Adipocyte (in vitro differentiated cells): ENCODE measurements around the gene HCRTR2.
"Not testable (repeated sequence)": the region's sequence is repeated elsewhere in the genome, so short reads cannot be mapped to it uniquely, and the experiment has no call there.

ENCODE experiments used
- DNase-seq: peaks from one replicate; pipeline ENCODE4 v3.0.0-alpha.2; 2015; ENCODE audit warnings: low read depth
- H3K27me3 ChIP-seq: replicated peaks from 2 replicates; pipeline ENCODE4 v1.7.0; 2013; ENCODE audit warnings: mild to moderate bottlenecking, low read length, moderate library complexity; ENCODE audit not compliant: control insufficient read depth, insufficient read depth
- H3K36me3 ChIP-seq: 2 replicates; pipeline ENCODE4 v1.7.0; 2013; ENCODE audit warnings: low read length, mild to moderate bottlenecking, moderate library complexity; ENCODE audit not compliant: control insufficient read depth, insufficient read depth, severe bottlenecking
- H3K4me1 ChIP-seq: 2 replicates; pipeline ENCODE4 v1.7.0; 2013; ENCODE audit warnings: mild to moderate bottlenecking, low read length, moderate library complexity; ENCODE audit not compliant: control insufficient read depth, insufficient read depth
- H3K4me3 ChIP-seq: 2 replicates; pipeline ENCODE4 v1.7.0; 2013; ENCODE audit warnings: mild to moderate bottlenecking, low read length, moderate library complexity
- H3K9ac ChIP-seq: 2 replicates; pipeline ENCODE4 v1.7.0; 2013; ENCODE audit warnings: mild to moderate bottlenecking, low read length, moderate library complexity
- H3K9me3 ChIP-seq: 2 replicates; pipeline ENCODE4 v1.7.0; 2013; ENCODE audit warnings: mild to moderate bottlenecking, low read length, moderate library complexity; ENCODE audit not compliant: control insufficient read depth

HCRTR2 gene

DNA sequence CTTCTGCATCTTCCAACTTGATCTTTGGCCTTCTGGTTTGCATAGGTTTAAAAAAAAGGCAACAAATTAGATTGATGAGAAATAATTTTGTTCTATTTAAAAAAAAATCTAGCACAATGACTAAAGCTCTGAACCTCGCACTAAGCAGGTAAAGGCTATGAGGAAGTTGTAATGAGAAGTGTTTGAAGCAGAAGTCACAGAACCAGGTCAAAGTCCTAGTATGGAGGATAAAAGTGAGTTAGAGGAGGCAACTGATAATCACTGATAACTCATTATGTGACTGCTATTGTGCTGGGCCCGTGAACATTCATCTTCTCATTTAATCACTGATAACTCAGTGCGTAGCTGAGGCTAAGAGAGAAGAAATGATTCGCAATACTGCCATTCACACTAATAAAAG, 106.9 kb downstream of the HCRTR2 start:
- Histone ChIP-seq H3K36me3 (no peaks in the 10 kb centered on the region), H3K4me1 (peaks cover 11% of the 10 kb centered on the region), H3K9ac (no peak overlapping the region), H3K27me3 (no peaks in the 10 kb centered on the region), H3K4me3 (no peak overlapping the region), H3K9me3 (no peaks in the 10 kb centered on the region)
- DNase-seq: no peak

DNA sequence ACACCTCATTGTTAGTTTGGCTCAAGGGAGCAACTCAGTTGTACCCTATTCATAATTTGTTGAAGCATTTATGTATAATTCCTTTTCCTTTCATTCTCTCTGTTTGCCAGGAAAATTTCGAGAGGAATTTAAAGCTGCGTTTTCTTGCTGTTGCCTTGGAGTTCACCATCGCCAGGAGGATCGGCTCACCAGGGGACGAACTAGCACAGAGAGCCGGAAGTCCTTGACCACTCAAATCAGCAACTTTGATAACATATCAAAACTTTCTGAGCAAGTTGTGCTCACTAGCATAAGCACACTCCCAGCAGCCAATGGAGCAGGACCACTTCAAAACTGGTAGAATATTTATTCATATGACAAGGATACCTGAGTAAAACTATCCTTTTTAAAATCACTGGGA, 107.8 kb downstream of the HCRTR2 start:
- H3K36me3 ChIP-seq: no peaks in the 10 kb centered on the region
- no peaks in the 10 kb centered on the region for H3K9me3 ChIP-seq
- DNase-seq: no peak
- H3K9ac ChIP-seq: no peak overlapping the region
- peaks cover 4% of the 10 kb centered on the region for H3K4me1 ChIP-seq
- no peak overlapping the region for H3K4me3 ChIP-seq
- H3K27me3 ChIP-seq: no peaks in the 10 kb centered on the region

DNA sequence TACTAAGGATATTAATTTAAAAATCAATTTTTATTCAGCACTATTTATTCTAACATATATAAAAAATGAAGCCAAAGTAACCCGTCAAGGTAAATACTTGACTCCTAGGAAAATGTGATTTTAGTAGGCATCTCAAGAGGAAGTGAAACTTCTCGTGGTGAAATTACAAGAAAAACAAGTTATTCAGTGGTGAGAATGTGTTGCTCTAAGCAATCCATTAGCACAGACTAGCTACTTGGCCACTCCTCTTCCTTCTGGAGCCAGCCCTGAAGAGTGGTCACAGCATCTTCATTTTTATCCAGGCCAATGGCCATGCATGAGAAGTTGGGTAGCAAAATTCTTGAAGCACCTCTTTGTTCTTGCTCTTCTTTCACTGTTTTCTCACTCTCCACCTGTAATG, 112.5 kb downstream of the HCRTR2 start:
- Histone ChIP-seq H3K9ac (no peak overlapping the region), H3K4me1 (no peaks in the 10 kb centered on the region), H3K9me3 (no peaks in the 10 kb centered on the region), H3K27me3 (no peaks in the 10 kb centered on the region), H3K4me3 (no peak overlapping the region), H3K36me3 (no peaks in the 10 kb centered on the region)
- no peak for DNase-seq

DNA sequence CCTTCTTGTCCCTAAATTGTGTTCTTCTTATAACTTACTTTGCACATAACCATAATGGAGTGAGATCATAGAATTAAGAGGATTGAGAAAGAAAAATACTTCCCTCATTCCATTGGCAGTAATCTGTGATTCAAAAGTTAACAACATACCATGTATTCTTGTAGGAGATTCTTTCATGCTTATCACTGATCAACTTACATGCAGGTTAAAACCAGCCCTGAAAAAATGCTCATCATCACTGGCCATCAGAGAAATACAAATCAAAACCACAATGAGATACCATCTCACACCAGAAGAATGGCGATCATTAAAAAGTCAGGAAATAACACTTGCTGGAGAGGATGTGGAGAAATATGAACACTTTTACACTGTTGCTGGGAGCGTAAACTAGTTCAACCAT, 116.4 kb downstream of the HCRTR2 start:
- Histone ChIP-seq H3K4me1 (no peaks in the 10 kb centered on the region), H3K9me3 (no peaks in the 10 kb centered on the region), H3K9ac (no peak overlapping the region), H3K27me3 (no peaks in the 10 kb centered on the region), H3K36me3 (no peaks in the 10 kb centered on the region), H3K4me3 (no peak overlapping the region)
- DNase-seq: peak; percentile 3

DNA sequence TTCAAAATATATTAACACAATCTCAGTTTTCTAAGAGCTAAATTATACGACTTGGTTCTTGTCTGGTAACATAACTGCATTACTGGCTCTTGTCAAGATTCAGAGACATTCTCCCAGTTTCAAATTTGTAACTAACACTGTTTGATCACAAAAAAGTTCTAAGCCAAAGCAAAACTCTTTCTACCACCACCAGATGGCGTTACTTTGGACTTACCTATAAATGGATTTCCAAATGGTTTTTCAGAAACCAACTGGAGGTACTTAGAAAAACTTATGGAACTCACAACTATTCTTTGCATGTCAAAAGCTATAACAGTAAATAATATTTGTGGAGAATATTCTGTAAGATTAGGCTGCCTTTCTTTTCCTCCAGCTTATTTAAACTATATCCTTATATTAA, 118.8 kb downstream of the HCRTR2 start:
- Histone ChIP-seq H3K4me1 (no peaks in the 10 kb centered on the region), H3K4me3 (no peak overlapping the region), H3K9me3 (peaks cover 6% of the 10 kb centered on the region), H3K36me3 (no peaks in the 10 kb centered on the region), H3K9ac (no peak overlapping the region), H3K27me3 (no peaks in the 10 kb centered on the region)
- peak; percentile 43 for DNase-seq

DNA sequence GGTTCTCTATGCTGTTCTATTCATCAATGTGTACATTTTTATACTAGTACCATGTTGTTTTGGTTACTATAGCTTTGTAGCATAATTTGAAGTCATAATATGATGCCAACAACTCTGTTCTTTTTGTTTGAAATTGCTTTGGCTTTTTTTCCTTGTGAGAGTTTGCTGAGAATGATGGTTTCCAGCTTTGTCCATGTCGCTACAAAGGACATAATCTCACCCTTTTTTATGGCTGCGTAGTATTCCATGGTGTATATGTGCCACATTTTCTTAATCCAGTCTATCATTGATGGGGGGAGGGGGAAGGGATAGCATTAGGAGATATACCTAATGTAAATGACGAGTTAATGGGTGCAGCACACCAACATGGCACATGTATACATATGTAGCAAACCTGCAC, 122.9 kb downstream of the HCRTR2 start:
- H3K36me3 ChIP-seq, H3K4me3 ChIP-seq, H3K9ac ChIP-seq, H3K27me3 ChIP-seq, H3K9me3 ChIP-seq, DNase-seq, H3K4me1 ChIP-seq: not testable (repeated sequence)

DNA sequence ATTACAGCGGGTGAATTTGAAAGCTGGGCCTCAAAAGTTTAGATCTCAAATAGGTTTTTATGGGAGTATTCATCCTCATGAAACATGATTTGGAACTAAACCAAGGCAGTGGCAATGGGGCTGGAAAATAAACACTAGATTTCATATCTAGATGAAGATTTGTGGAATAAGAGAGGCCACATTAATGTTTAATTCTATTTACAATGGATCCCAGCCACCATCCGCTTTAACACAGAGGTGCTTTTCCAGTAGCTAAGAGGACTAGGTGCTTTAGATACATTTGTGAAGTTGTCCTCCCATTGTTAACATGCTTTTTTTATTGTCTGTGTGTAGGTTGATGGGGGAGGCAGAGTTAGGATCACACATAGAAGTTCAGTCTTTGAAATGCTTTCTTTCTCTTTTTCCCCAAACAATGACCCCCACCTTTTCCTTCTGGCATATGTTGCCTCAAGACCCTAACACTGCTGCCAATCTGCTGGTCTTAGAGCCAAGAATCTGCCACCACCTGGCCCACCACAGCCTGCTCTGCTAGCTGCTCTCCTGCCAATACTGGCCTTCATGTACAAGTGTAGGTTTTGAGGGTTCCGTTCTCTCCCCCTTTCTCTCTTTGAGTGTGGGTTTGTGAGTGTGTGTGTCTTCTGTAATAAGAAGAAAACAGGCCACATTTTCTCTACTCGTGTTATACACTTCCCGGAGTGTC, 125.1 kb downstream of the HCRTR2 start:
- DNase-seq: no peak
- peaks cover 6% of the 10 kb centered on the region for H3K9me3 ChIP-seq
- no peak overlapping the region for H3K9ac ChIP-seq
- H3K4me3 ChIP-seq: no peak overlapping the region
- H3K27me3 ChIP-seq: no peaks in the 10 kb centered on the region
- no peaks in the 10 kb centered on the region for H3K36me3 ChIP-seq
- H3K4me1 ChIP-seq: no peaks in the 10 kb centered on the region

DNA sequence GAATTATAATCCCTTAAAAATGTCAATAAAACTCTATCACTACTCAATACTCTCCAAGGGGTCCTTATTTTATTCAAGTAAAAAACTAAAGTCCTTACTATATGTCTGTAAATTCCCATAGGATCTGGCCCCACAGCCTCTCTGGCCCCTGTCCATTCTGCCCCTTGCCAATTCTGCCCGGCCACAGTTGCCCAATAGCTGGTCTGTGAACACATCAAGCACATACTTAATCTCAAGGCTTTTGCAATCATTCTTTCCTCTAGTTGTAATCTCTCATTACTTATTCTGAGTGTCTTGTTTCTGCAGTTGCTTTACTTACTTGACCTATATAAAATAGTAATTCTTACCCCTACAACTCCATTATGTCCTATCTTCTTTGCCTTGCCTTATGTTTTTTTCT, 130.4 kb downstream of the HCRTR2 start:
- H3K9ac ChIP-seq: no peak overlapping the region
- H3K4me3 ChIP-seq: no peak overlapping the region
- DNase-seq: peak; percentile 29
- no peaks in the 10 kb centered on the region for H3K9me3 ChIP-seq
- no peaks in the 10 kb centered on the region for H3K36me3 ChIP-seq
- H3K27me3 ChIP-seq: no peaks in the 10 kb centered on the region
- peaks cover 4% of the 10 kb centered on the region for H3K4me1 ChIP-seq

DNA sequence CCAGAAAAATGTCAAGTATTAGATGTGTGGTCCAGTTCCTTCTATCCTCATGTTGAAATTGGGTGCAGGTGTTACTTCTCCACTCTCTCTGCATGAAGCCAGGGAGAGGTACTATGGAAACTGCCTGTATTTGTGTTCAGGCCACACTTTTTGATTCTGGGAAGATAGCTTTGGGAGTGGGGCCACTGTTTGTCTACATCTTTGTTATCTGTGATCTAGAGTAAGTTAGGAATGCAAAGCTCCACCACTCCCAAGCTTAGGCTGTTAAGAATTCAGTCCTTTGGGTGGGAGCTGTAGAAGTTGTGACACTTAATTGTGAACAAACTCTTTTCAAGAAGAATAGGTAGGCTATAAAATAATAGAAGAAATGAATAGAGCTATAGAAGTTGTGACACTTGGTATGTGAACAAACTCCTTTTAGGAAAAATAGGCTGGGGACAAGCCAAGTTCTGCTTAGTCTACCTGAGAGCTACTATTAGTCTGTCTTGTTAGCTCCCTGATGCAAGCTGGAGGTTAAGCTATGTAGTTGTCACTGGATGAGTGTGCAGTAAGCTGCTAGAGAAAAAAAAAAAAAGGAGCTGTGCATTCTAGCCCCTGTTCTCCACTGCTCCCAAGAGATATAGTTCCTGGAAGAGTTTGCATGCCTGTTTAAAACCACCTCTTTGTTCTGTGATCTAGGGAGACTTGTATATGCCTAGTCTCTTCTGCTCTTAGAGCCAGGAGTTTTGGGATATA, 145.8 kb downstream of the HCRTR2 start:
- DNase-seq: peak; percentile 2

DNA sequence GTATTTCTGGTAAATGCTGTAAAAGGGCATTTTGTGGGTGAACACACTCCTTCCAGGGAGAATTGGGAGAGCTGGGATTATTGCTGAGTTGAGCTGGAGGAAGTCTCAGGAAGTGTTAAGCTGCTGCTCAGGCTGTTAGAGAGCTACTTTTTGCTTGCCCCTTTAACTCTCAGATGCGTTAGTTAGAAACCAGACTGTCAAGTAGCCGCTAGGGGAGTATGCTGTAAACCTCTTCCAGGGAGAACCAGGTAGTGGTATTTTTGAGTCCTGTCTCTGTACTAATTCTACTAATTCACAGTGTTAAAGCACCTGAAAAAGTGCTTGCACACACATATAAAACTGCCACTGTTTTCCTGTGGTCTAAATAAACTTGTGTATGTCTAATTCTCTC, 146.4 kb downstream of the HCRTR2 start:
- Histone ChIP-seq H3K9ac (no peak overlapping the region), H3K4me3 (no peak overlapping the region), H3K27me3 (no peaks in the 10 kb centered on the region), H3K4me1 (no peaks in the 10 kb centered on the region), H3K36me3 (no peaks in the 10 kb centered on the region), H3K9me3 (no peaks in the 10 kb centered on the region)
- no peak for DNase-seq

More for the DNA sequence above, 145.8 kb downstream of the HCRTR2 start:
- Histone ChIP-seq H3K36me3 (no peaks in the 10 kb centered on the region), H3K9ac (no peak overlapping the region), H3K9me3 (no peaks in the 10 kb centered on the region), H3K27me3 (no peaks in the 10 kb centered on the region), H3K4me3 (no peak overlapping the region), H3K4me1 (no peaks in the 10 kb centered on the region)

DNA sequence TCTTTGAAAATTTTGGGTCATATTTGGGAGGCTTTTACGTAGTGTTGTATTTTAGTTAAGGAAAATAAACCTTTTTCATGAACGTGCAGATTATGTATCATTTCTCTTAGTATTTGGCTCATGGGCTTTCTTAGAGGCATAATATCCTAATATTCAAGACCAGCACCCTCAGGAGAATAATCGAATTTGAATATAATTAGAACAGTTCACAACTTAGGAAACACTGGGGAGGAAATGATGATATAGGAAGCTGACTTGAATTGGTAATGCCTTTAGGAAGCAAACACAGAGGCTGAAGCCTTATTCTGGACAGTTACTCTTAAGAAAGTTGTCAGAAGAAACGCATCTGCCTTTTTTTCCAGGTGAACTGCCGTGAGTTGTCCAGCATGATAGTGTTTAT, 152.9 kb downstream of the HCRTR2 start, which contains the start of gene GFRAL:
Gene GFRAL (plus strand): TSS at position 301 of the 400 bp plus-strand sequence. CDS start 86 bp downstream, at position 387.
- no peaks in the 10 kb centered on the region for H3K27me3 ChIP-seq
- no peaks in the 10 kb centered on the region for H3K36me3 ChIP-seq
- H3K9me3 ChIP-seq: no peaks in the 10 kb centered on the region
- no peak within 1 kb of the TSS for H3K4me3 ChIP-seq
- no peak for DNase-seq
- no peaks in the 10 kb centered on the region for H3K4me1 ChIP-seq
- H3K9ac ChIP-seq: no peak within 1 kb of the TSS
